ENCODE results near the gene HS6ST2.

Gene HS6ST2

GRCh38 chrX:132940727-132941327 is 17.6 kb downstream of the HS6ST2 start:
- no peak overlapping the region for H3K27ac ChIP-seq
- peak; percentile 30 for TF ChIP-seq CTCF (conservative IDR thresholded peaks at IDR 0.05)
- no peak for TF ChIP-seq ZFX (IDR thresholded peaks at IDR 0.05)

- no peak overlapping the region for H3K27ac ChIP-seq
- TF ChIP-seq ZFX (IDR thresholded peaks at IDR 0.05) = no peak
Observed at GRCh38 chrX:132933170-132933569, 25.3 kb downstream of the HS6ST2 start.

- no peak for TF ChIP-seq ZFX (IDR thresholded peaks at IDR 0.05)
- TF ChIP-seq CTCF (conservative IDR thresholded peaks at IDR 0.05) = no peak
- no peak overlapping the region for H3K27ac ChIP-seq
Observed at GRCh38 chrX:132924426-132924825, 34.0 kb downstream of the HS6ST2 start.

GRCh38 chrX:132918523-132918922 is 39.9 kb downstream of the HS6ST2 start:
- H3K27ac ChIP-seq = no peak overlapping the region
- no peak for TF ChIP-seq CTCF (conservative IDR thresholded peaks at IDR 0.05)
- TF ChIP-seq ZFX (IDR thresholded peaks at IDR 0.05) = no peak

DNA sequence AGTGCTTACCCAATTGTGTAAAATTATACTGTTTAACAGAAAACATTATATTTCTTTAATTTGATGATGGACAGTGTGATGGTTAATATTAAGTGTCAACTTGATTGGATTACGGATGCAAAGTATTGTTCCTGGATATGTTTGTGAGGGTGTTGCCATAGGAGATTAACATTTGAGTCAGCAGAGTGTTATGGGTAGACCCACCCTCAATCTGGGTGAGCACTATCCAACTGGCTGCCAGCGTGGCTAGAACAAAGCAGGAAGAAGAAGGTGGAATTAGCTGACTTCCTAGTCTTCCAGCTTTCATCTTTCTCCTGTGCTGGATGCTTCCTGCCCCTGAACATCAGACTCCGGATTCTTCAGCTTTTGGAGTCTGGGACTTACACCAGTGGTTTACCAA is 42.1 kb downstream of the HS6ST2 start:
- TF ChIP-seq CTCF (conservative IDR thresholded peaks at IDR 0.05) (no peak), ZFX (IDR thresholded peaks at IDR 0.05) (no peak)
- H3K27ac ChIP-seq = no peak overlapping the region

DNA sequence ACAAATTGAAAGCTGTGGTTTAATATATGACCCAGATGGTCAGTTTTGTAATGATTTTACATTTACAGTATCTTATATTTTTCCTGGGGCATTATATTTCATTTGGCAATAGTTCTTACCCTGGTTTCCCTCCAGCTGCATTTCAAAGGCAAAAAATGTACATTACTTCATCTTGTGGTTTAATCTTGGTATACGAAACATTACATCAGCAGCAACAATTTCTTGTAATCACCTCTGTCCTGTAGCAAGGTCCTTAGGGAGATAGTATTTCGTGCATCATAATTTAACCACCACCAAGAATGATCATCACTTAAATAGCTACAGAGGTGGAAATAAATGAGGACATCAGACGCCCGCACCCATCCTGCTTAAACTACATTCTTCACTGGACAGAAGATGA is 48.8 kb downstream of the HS6ST2 start:
- no peak overlapping the region for H3K27ac ChIP-seq

DNA sequence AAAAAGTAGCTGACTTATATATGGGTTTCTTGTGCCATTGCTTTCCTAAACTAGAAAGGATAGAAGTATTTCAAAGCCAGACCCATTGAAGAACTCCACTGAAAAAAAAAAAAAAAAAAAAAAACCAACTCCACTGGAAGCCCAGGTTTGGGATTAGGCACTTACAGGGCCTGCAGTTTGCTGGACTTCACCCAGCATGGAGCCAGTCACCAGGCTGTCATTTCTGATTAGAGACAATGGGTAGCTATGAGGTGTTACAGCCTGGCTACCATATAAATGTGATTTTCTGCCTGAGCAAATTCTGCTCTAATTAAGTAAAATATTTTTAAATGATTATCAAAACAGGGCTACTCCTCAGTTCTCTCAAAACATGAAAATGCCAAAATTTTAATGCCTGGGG is 49.5 kb downstream of the HS6ST2 start:
- no peak for TF ChIP-seq CTCF (conservative IDR thresholded peaks at IDR 0.05)
- TF ChIP-seq ZFX (IDR thresholded peaks at IDR 0.05) = no peak
- no peak overlapping the region for H3K27ac ChIP-seq

More for the DNA sequence above, 48.8 kb downstream of the HS6ST2 start:
- TF ChIP-seq ZFX (IDR thresholded peaks at IDR 0.05) (no peak), CTCF (conservative IDR thresholded peaks at IDR 0.05) (no peak)

DNA sequence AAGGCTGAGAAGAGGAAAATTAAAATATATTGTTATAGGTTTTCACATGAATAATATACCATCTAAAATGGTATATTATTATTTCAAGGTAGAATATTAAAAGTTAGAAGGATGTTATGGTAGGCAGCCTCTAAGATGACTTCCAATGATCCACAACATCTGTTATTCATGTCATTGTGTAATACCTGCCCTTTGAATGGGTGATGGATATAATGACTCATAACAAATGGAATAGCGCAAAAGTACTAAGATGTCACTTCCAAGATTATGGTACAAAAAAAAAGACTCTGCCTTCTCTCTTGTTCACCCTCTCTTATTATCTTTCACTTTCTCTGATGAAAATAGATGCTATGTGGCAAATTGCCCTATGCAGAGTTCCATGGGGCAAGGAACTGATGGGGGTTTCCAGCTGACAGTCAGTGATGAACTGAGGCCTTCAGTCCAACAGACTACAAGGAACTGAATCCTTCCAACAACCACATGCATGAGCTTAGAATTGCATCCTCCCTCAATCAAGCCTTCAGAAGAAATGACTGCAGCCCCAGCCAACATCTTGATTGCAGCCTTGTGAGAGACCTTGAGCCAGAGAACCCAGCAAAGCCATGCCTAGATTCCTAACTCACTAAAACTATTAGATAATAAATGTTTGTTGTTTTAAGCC is 57.7 kb downstream of the HS6ST2 start:
- TF ChIP-seq CTCF (conservative IDR thresholded peaks at IDR 0.05) (no peak), ZFX (IDR thresholded peaks at IDR 0.05) (no peak)
- no peak overlapping the region for H3K27ac ChIP-seq
